ENCODE data around the gene APEH. TPM values are rescaled to one million over a fixed set of nuclear protein-coding genes. Genes with fewer than 3 reads are reported as not detected.
A peak's percentile ranks its signal among the peaks of the same experiment; 100 is the strongest.

APEH gene
- total and polyA plus RNA-seq, 9 of the 15 experiments (the other 6 are each of a cell fraction or from before 2014, with no cell fraction given), result 70.9 to 177 (median 117) TPM

GRCh38 chr3:49673715-49674496, at the start of gene APEH (continued):
- TF ChIP-seq, protein P1, sequence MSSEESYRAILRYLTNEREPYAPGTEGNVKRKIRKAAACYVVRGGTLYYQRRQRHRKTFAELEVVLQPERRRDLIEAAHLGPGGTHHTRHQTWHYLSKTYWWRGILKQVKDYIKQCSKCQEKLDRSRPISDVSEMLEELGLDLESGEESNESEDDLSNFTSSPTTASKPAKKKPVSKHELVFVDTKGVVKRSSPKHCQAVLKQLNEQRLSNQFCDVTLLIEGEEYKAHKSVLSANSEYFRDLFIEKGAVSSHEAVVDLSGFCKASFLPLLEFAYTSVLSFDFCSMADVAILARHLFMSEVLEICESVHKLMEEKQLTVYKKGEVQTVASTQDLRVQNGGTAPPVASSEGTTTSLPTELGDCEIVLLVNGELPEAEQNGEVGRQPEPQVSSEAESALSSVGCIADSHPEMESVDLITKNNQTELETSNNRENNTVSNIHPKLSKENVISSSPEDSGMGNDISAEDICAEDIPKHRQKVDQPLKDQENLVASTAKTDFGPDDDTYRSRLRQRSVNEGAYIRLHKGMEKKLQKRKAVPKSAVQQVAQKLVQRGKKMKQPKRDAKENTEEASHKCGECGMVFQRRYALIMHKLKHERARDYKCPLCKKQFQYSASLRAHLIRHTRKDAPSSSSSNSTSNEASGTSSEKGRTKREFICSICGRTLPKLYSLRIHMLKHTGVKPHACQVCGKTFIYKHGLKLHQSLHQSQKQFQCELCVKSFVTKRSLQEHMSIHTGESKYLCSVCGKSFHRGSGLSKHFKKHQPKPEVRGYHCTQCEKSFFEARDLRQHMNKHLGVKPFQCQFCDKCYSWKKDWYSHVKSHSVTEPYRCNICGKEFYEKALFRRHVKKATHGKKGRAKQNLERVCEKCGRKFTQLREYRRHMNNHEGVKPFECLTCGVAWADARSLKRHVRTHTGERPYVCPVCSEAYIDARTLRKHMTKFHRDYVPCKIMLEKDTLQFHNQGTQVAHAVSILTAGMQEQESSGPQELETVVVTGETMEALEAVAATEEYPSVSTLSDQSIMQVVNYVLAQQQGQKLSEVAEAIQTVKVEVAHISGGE (CRISPR knock-in tag; IDR thresholded peaks at IDR 0.05), result peak; percentile 86 to 97 (median 94); a peak in 5 of 6 replicates
- TF ChIP-seq YBX1 (IDR thresholded peaks at IDR 0.05) (no peak), BDP1 (IDR thresholded peaks at IDR 0.05; ENCODE audit: insufficient read depth, insufficient read length) (no peak), PHF21A (IDR thresholded peaks at IDR 0.05; ENCODE audit: borderline replicate concordance, low read depth) (no peak; the same call in 1 of the 2 replicates), HMGN3 (IDR thresholded peaks at IDR 0.05; ENCODE audit: borderline replicate concordance, extremely low read depth, insufficient read length, low read depth, low read length) (peak; percentile 25), POLR2H (tag; IDR thresholded peaks at IDR 0.05; ENCODE audit: low read depth) (peak; percentile 50; the same call in 1 of the 2 replicates), NCOA1 (IDR thresholded peaks at IDR 0.05; ENCODE audit: low read depth) (peak; percentile 87), MIER1 (IDR thresholded peaks at IDR 0.05; ENCODE audit: low read depth) (no peak), CCAR2 (IDR thresholded peaks at IDR 0.05; ENCODE audit: low read depth, low read length) (no peak), NEUROD1 (IDR thresholded peaks at IDR 0.05; ENCODE audit: borderline replicate concordance, low read depth, low read length, partially characterized antibody) (no peak), PCBP1 (IDR thresholded peaks at IDR 0.05; ENCODE audit: low read depth, low read length, poor library complexity, severe bottlenecking) (peak; percentile 61), SMARCA4 (IDR thresholded peaks at IDR 0.05) (no peak), HCFC1 (IDR thresholded peaks at IDR 0.05; ENCODE audit: low read depth, low read length) (peak; percentile 48; the same call in 1 of the 2 replicates), AFF4 (CRISPR knock-in tag; IDR thresholded peaks at IDR 0.05) (no peak), CC2D1A (IDR thresholded peaks at IDR 0.05) (0 out of 2 replicates have a peak, but pooled peaks have one; percentile 20), FIP1L1 (IDR thresholded peaks at IDR 0.05; ENCODE audit: low read depth, low read length, poor library complexity, severe bottlenecking) (peak; percentile 64), KHSRP (IDR thresholded peaks at IDR 0.05) (no peak), HNRNPLL (IDR thresholded peaks at IDR 0.05; ENCODE audit: low read depth, low read length, poor library complexity, severe bottlenecking) (peak; percentile 20)
- TF ChIP-seq, protein P2, sequence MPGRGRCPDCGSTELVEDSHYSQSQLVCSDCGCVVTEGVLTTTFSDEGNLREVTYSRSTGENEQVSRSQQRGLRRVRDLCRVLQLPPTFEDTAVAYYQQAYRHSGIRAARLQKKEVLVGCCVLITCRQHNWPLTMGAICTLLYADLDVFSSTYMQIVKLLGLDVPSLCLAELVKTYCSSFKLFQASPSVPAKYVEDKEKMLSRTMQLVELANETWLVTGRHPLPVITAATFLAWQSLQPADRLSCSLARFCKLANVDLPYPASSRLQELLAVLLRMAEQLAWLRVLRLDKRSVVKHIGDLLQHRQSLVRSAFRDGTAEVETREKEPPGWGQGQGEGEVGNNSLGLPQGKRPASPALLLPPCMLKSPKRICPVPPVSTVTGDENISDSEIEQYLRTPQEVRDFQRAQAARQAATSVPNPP (IDR thresholded peaks at IDR 0.05; ENCODE audit: borderline replicate concordance, insufficient read depth, insufficient read length), result no peak
